CD8-positive, alpha-beta memory T cell (primary cell): ENCODE data around the gene TFF1. TPM values are rescaled to one million over a fixed set of nuclear protein-coding genes. Genes with fewer than 3 reads are reported as not detected.
"Not testable (repeated sequence)": the region's sequence is repeated elsewhere in the genome, so short reads cannot be mapped to it uniquely, and the experiment has no call there.

Experiments
- CTCF ChIA-PET: fragments of 350-600 bp; sonication (Branson Sonifier 250); formaldehyde crosslinking; loops from one replicate; lab custom pipeline; 2021; ENCODE audit warnings: antibody characterized with exemption; lab: Charles Lee
- POLR2A ChIA-PET: fragments of 350-600 bp; sonication (Branson Sonifier 250); formaldehyde crosslinking; loops from one replicate; lab custom pipeline; 2021; ENCODE audit warnings: antibody characterized with exemption; lab: Charles Lee
- DNase-seq, 5 donors: peaks; one replicate each; pipeline versions ENCODE4 v3.0.0 to v3.0.0-alpha.2; 2020 to 2022; ENCODE audit warnings: mixed read lengths in 1 of 5
- H3K27ac ChIP-seq: one replicate; pipeline ENCODE4 v1.7.0; 2013; ENCODE audit warnings: low read depth, mild to moderate bottlenecking, low read length, moderate library complexity
- H3K27me3 ChIP-seq: 2 replicates; pipeline ENCODE4 v1.7.0; 2013; ENCODE audit warnings: low read length, mild to moderate bottlenecking; ENCODE audit not compliant: insufficient read depth, poor library complexity, severe bottlenecking
- H3K36me3 ChIP-seq: 2 replicates; pipeline ENCODE4 v1.7.0; 2013; ENCODE audit warnings: mild to moderate bottlenecking, low read length, moderate library complexity; ENCODE audit not compliant: insufficient read depth
- H3K4me1 ChIP-seq: 2 replicates; pipeline ENCODE4 v1.7.0; 2013; ENCODE audit warnings: mild to moderate bottlenecking, low read length, moderate library complexity; ENCODE audit not compliant: insufficient read depth
- H3K4me3 ChIP-seq: 2 replicates; pipeline ENCODE4 v1.7.0; 2013; ENCODE audit warnings: mild to moderate bottlenecking, low read length
- H3K9me3 ChIP-seq: 2 replicates; pipeline ENCODE4 v1.7.0; 2013; ENCODE audit warnings: mild to moderate bottlenecking, low read length
- H3K27ac Mint-ChIP-seq, 8 donors: one replicate each; pipeline ENCODE4 v1.8.0; 2020 to 2021; ENCODE audit warnings: mixed read lengths in 8 of 8, mild to moderate bottlenecking in 6 of 8, inconsistent platforms in 3 of 8, moderate library complexity in 3 of 8
- H3K27me3 Mint-ChIP-seq, 2 donors: one replicate each; pipeline ENCODE4 v1.8.0; 2020 to 2021; ENCODE audit warnings: mixed read lengths in 2 of 2, mild to moderate bottlenecking in 1 of 2, moderate library complexity in 1 of 2
- H3K36me3 Mint-ChIP-seq, 3 donors: one replicate each; pipeline ENCODE4 v1.8.0; 2020 to 2021; ENCODE audit warnings: mixed read lengths in 3 of 3, inconsistent platforms in 1 of 3, mild to moderate bottlenecking in 1 of 3
- H3K4me1 Mint-ChIP-seq, 3 donors: one replicate each; pipeline ENCODE4 v1.8.0; 2020 to 2021; ENCODE audit warnings: mixed read lengths in 3 of 3, inconsistent platforms in 1 of 3, mild to moderate bottlenecking in 1 of 3
- H3K4me3 Mint-ChIP-seq, 7 donors: one replicate each; pipeline ENCODE4 v1.8.0; 2020 to 2021; ENCODE audit warnings: mixed read lengths in 7 of 7, mild to moderate bottlenecking in 6 of 7, moderate library complexity in 4 of 7, inconsistent platforms in 2 of 7
- H3K9me3 Mint-ChIP-seq, 5 donors: one replicate each; pipeline ENCODE4 v1.8.0; 2020 to 2022; ENCODE audit warnings: mixed read lengths in 5 of 5, mild to moderate bottlenecking in 3 of 5, moderate library complexity in 2 of 5, inconsistent platforms in 1 of 5
- polyA plus RNA-seq: library from polyadenylated mRNA; unstranded; fragments of 300-500 nt; fragmentation: Illumina TruSeq; gene quantifications from one replicate; pipeline ENCODE4 v1.2.3, GENCODE V29; 2021
- total RNA-seq, 2 experiments: library from RNA; stranded (reverse); gene quantifications; one replicate each; pipeline ENCODE4 v1.2.3, GENCODE V29; 2021

Gene TFF1
- total and polyA plus RNA-seq, 3 experiments from 2014 or later, result not detected

DNA sequence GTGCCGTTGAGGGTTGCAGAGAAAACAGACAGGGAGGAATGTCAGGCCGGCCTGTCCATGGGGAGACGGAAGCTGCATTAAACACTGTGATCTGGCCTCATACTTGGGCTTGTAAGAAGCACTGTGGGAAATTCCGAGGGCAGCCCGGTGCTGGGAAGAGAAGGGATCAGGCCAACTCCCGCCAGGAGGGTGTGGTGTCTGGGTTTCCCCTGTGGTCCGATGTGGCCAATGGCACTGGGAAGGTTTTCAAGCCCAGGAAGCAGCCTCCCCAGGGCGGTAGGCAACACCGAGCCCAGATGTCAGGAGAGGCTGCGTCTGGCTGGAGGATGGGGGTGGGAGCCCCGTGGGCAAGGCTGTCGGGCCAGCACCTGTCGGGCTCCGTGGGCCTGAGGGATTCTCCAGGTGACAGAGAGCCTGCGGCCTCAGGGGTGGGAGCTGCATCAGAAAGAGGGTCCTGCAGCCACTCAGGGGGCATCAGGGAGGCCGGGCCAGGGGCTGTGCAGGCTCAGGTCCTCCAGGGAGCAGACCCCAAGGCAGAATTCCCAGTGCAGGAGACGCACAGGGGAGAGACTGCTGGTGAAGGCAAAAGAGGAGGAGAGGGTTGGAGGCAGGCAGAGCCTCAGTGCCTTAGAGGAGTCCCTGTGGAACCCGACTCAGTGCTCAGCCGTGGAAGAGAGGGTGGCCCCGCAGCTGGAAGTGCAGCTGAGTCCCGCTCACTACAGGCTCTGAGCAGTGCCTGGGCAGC lies 45.7 kb upstream of the TFF1 start:
- Mint-ChIP-seq H3K36me3 (peaks cover 19 to 29% (median 28%) of the 10 kb centered on the region in 3 donors), H3K4me3 (peak overlapping the region in 2 of 7 donors; percentile 34 to 83), H3K27me3 (no peaks in the 10 kb centered on the region), H3K9me3 (no peaks in the 10 kb centered on the region), H3K27ac (peak overlapping the region in 7 of 8 donors; percentile 21 to 100 (median 58)), H3K4me1 (peaks cover 33 to 71% (median 64%) of the 10 kb centered on the region in 3 donors)
- DNase-seq, result peak in 1 of 5 donors; percentile 47
- POLR2A ChIA-PET, result no interaction called here
- H3K27me3 ChIP-seq, result no peaks in the 10 kb centered on the region
- H3K36me3 ChIP-seq, result peaks cover 82% of the 10 kb centered on the region
- H3K9me3 ChIP-seq, result no peaks in the 10 kb centered on the region
- no peak overlapping the region for H3K4me3 ChIP-seq
- H3K27ac ChIP-seq, result no peak overlapping the region
- peaks cover 98% of the 10 kb centered on the region for H3K4me1 ChIP-seq
- CTCF ChIA-PET, result interaction anchor here (2.3 kb wide), 1 partner anchor 8 kb away, joined by 8 read pairs; the partner anchor contains the start of gene UBASH3A

DNA sequence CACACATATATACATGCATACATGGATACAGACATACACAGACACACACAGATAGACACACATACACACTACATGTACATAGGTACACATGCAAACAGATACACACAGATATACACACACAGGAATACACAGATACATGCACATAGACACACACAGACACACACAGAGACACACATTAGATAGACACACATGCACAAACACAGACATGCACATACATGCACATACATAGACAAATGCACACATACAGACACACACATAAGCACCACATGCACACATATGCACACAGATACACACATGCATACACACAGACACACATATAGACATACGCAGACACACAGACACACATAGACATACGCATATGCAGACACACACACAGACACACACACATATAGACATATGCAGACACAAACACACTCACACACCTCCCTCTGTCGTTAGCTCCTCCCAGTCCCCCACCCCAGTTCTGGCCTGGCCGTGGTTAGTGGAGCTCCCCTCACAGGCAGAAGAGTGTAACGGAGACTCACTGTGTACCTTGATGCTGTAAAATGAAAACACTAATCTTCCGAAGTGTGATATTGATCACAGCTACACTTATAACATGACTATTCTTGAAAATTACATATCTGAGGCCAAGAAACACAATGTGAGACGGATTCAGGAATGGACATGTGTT lies 45.0 kb upstream of the TFF1 start:
- POLR2A ChIA-PET, result no interaction called here
- Histone ChIP-seq H3K4me1 (peaks cover 98% of the 10 kb centered on the region), H3K4me3 (no peak overlapping the region), H3K9me3 (no peaks in the 10 kb centered on the region), H3K36me3 (peaks cover 81% of the 10 kb centered on the region), H3K27me3 (no peaks in the 10 kb centered on the region), H3K27ac (no peak overlapping the region)
- Mint-ChIP-seq H3K27ac (no peak overlapping the region), H3K9me3 (no peaks in the 10 kb centered on the region), H3K36me3 (peaks cover 24 to 35% (median 30%) of the 10 kb centered on the region in 3 donors), H3K4me3 (no peak overlapping the region), H3K27me3 (no peaks in the 10 kb centered on the region), H3K4me1 (peaks cover 36 to 77% (median 70%) of the 10 kb centered on the region in 3 donors)
- CTCF ChIA-PET, result no interaction called here
- no peak for DNase-seq

DNA sequence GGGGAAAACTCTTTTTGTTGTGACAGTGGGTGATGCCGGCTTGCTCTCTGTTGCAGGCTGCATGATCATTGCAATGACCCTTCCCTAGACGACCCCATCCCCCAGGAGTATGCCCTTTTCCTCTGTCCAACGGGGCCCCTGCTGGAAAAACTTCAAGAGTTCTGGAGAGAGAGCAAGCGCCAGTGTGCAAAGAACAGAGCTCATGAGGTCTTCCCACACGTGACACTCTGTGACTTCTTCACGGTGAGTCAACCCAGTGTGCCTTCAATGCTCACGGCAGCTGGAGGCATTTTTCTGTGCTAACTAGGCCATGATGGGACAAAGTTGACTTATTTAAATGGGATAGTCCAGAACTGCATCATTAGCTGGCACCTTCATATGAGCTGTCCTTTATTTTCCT lies 43.0 kb upstream of the TFF1 start:
- Histone ChIP-seq H3K27me3 (no peaks in the 10 kb centered on the region), H3K9me3 (no peaks in the 10 kb centered on the region), H3K4me3 (peak overlapping the region; percentile 25), H3K4me1 (peaks cover 82% of the 10 kb centered on the region), H3K27ac (no peak overlapping the region), H3K36me3 (peaks cover 67% of the 10 kb centered on the region)
- POLR2A ChIA-PET, result interaction anchor here (1.0 to 1.5 kb wide), 2 partner anchors 9 to 14 kb away, joined by 4 read pairs; no protein-coding TSS in a partner anchor
- no peak for DNase-seq
- Mint-ChIP-seq H3K27ac (peak overlapping the region; percentile 63 to 89 (median 78)), H3K36me3 (peaks cover 20 to 35% (median 29%) of the 10 kb centered on the region in 3 donors), H3K27me3 (no peaks in the 10 kb centered on the region), H3K4me1 (peaks cover 42 to 63% (median 58%) of the 10 kb centered on the region in 3 donors), H3K9me3 (no peaks in the 10 kb centered on the region), H3K4me3 (peak overlapping the region; percentile 9 to 67 (median 32))
- CTCF ChIA-PET, result interaction anchor here (1.0 to 1.2 kb wide), 2 partner anchors 19 to 26 kb away, joined by 3 to 4 read pairs; no protein-coding TSS in a partner anchor

DNA sequence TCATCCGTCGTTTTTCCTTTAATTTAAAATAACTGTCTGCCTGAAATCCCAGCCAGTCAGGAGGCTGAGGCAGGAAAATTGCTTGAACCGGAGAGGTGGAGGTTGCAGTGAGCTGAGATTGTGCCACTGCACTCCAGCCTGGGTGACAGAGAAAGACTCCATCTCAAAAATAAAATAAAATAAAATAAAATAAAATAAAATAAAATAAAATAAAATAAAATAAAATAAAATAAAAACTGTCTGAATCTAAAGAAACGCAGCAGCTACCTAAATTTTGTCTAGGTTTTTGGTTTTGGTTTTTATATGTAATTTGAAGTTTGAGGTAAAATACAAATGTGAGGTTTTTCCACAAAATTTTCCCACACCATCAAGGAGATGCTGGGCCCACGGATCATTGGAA lies 42.4 kb upstream of the TFF1 start:
- not testable (repeated sequence) for DNase-seq, H3K27me3 ChIP-seq, H3K9me3 ChIP-seq, H3K4me3 Mint-ChIP-seq, H3K27me3 Mint-ChIP-seq, H3K27ac ChIP-seq, H3K4me3 ChIP-seq, H3K9me3 Mint-ChIP-seq
- Mint-ChIP-seq H3K27ac (peak overlapping the region; percentile 58 to 99 (median 88)), H3K36me3 (peaks cover 20 to 38% (median 24%) of the 10 kb centered on the region in 3 donors), H3K4me1 (peaks cover 42 to 58% (median 52%) of the 10 kb centered on the region in 3 donors)
- CTCF ChIA-PET, result interaction anchor here (1.2 kb wide), 1 partner anchor 20 kb away, joined by 4 read pairs; no protein-coding TSS in a partner anchor
- POLR2A ChIA-PET, result interaction anchor here (1.0 kb wide), 1 partner anchor 14 kb away, joined by 4 read pairs; no protein-coding TSS in a partner anchor
- Histone ChIP-seq H3K4me1 (peaks cover 76% of the 10 kb centered on the region), H3K36me3 (peaks cover 61% of the 10 kb centered on the region)

DNA sequence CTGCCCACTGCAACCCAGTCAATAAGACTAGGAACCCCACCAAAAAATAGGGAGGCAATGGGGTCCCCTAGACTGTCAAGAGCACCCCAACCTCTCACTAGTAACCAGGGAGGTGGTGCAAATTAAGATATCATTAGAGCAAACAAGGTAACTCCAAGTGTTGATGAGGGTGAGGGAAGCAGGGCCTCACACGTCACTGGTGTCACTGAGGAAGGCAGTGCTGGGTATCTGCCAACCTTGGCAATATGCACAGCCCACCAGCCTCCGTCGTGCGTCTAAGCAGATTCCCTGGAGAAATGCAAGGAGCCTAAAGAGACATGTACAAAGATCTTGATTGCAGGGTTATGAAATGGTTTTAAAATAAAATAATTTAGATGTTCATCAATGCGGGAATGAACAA lies 41.1 kb upstream of the TFF1 start:
- H3K27ac Mint-ChIP-seq, result peak overlapping the region; percentile 83 to 99 (median 96)
- Histone ChIP-seq H3K4me3 (peak overlapping the region; percentile 86), H3K27me3 (no peaks in the 10 kb centered on the region), H3K36me3 (peaks cover 48% of the 10 kb centered on the region), H3K27ac (peak overlapping the region; percentile 64), H3K9me3 (no peaks in the 10 kb centered on the region), H3K4me1 (peaks cover 76% of the 10 kb centered on the region)
- no peaks in the 10 kb centered on the region for H3K27me3 Mint-ChIP-seq
- no peaks in the 10 kb centered on the region for H3K9me3 Mint-ChIP-seq
- peak overlapping the region; percentile 78 to 94 (median 89) for H3K4me3 Mint-ChIP-seq
- ChIA-PET POLR2A (no interaction called here), CTCF (no interaction called here)
- H3K4me1 Mint-ChIP-seq, result peaks cover 53 to 56% (median 54%) of the 10 kb centered on the region in 3 donors
- peaks cover 18 to 38% (median 20%) of the 10 kb centered on the region in 3 donors for H3K36me3 Mint-ChIP-seq
- peak in 1 of 5 donors; percentile 44 for DNase-seq

DNA sequence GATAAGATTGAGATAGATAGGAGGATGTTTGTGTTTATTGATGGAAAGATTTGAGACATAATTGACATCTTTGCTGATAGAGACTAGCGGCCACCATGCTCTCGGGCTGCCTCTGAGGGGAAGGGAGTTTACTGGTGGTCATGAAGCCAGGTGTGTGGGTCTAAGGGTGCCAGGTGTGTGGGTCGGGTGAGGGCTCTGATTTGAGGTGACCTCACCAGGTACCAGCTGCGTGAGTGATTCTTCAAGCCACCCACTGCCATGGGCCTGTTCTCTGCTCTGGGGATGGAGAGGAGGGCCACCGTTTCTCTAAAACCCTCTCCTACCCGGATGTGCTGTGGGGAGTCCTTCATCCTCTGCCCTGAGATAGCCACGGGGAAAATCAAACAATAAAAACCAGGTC lies 40.5 kb upstream of the TFF1 start:
- H3K4me3 ChIP-seq, result peak overlapping the region; percentile 86
- H3K27ac Mint-ChIP-seq, result peak overlapping the region; percentile 83 to 99 (median 96)

DNA sequence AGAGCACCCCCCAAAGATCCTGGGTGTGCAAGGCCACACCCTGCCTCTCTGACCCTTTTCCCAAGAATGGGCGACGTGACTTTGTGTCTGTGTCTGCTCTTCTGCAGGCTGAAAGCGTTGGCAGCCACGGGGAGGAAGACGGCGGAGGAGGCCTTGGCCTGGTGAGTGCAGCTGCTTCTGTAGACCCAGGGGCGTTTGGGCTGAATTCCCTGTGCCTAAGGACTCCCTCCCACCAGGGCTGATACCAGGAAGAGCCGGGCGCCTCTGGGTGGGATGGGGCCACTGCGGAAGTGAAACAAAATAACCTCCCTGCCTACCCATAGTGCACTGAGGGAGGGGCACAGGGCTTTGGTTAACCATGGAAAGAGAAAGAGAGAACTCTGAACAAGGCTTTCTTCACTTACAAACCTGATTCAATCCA lies 39.9 kb upstream of the TFF1 start:
- H3K36me3 Mint-ChIP-seq, result peaks cover 18 to 38% (median 20%) of the 10 kb centered on the region in 3 donors
- Histone ChIP-seq H3K27ac (peak overlapping the region; percentile 64), H3K9me3 (no peaks in the 10 kb centered on the region), H3K36me3 (peaks cover 38% of the 10 kb centered on the region), H3K4me1 (peaks cover 76% of the 10 kb centered on the region), H3K4me3 (peak overlapping the region; percentile 86), H3K27me3 (no peaks in the 10 kb centered on the region)
- peak overlapping the region; percentile 83 to 99 (median 96) for H3K27ac Mint-ChIP-seq
- DNase-seq, result peak in 4 of 5 donors; percentile 36 to 75 (median 65)
- ChIA-PET POLR2A (interaction anchor here (1.0 kb wide), 1 partner anchor 21 kb away, joined by 3 read pairs; no protein-coding TSS in a partner anchor), CTCF (no interaction called here)
- H3K9me3 Mint-ChIP-seq, result peaks cover 0 to 6% (median 4%) of the 10 kb centered on the region in 5 donors
- peak overlapping the region; percentile 89 to 95 (median 89) for H3K4me3 Mint-ChIP-seq
- H3K4me1 Mint-ChIP-seq, result peaks cover 61 to 67% (median 66%) of the 10 kb centered on the region in 3 donors
- no peaks in the 10 kb centered on the region for H3K27me3 Mint-ChIP-seq

More for the DNA sequence above, 40.5 kb upstream of the TFF1 start:
- ChIA-PET CTCF (no interaction called here), POLR2A (no interaction called here)
- peaks cover 18 to 38% (median 20%) of the 10 kb centered on the region in 3 donors for H3K36me3 Mint-ChIP-seq
- no peaks in the 10 kb centered on the region for H3K27me3 ChIP-seq
- H3K9me3 ChIP-seq, result no peaks in the 10 kb centered on the region
- H3K36me3 ChIP-seq, result peaks cover 45% of the 10 kb centered on the region
- peaks cover 56 to 61% (median 60%) of the 10 kb centered on the region in 3 donors for H3K4me1 Mint-ChIP-seq
- DNase-seq, result no peak
- H3K9me3 Mint-ChIP-seq, result peaks cover 0 to 2% (median under 1%) of the 10 kb centered on the region in 5 donors
- peak overlapping the region; percentile 64 for H3K27ac ChIP-seq
- peak overlapping the region; percentile 89 to 95 (median 89) for H3K4me3 Mint-ChIP-seq
- peaks cover 76% of the 10 kb centered on the region for H3K4me1 ChIP-seq
- no peaks in the 10 kb centered on the region for H3K27me3 Mint-ChIP-seq
